Esophagus squamous epithelium (tissue), 5 donors: ENCODE measurements around the gene MRPL21. TPM values are rescaled to one million over a fixed set of nuclear protein-coding genes. Genes with fewer than 3 reads are reported as not detected.

Source experiments
- DNase-seq: peaks from one replicate; lab custom pipeline; 2025; lab: John Stamatoyannopoulos, UW
- H3K27ac ChIP-seq, 4 donors: fragments of 200-600 bp; sonication (generic); one replicate each; pipeline ENCODE4 v1.5.1; 2016 to 2019; ENCODE audit warnings: mild to moderate bottlenecking in 1 of 4
- H3K27me3 ChIP-seq, 4 donors: fragments of 200-600 bp; sonication (generic); 1 replicate in 3 of 4; 2 replicates in 1 of 4; pipeline versions ENCODE4 v1.5.1 to v1.6.0; 2017 to 2021; ENCODE audit warnings: antibody characterized with exemption in 1 of 4
- H3K36me3 ChIP-seq, 3 donors: fragments of 200-600 bp; sonication (generic); one replicate each; pipeline ENCODE4 v1.5.1; 2016 to 2019
- H3K4me1 ChIP-seq, 3 donors: fragments of 200-600 bp; sonication (generic); one replicate each; pipeline ENCODE4 v1.5.1; 2017 to 2019
- H3K4me3 ChIP-seq, 4 donors: fragments of 200-600 bp; sonication (generic); 1 replicate in 3 of 4; 2 replicates in 1 of 4; pipeline ENCODE4 v1.5.1; 2016 to 2019; ENCODE audit warnings: mild to moderate bottlenecking in 2 of 4, moderate library complexity in 1 of 4
- H3K9me3 ChIP-seq, 3 donors: fragments of 200-600 bp; sonication (generic); one replicate each; pipeline ENCODE4 v1.5.1; 2016 to 2019
- POLR2A ChIP-seq, 4 donors: fragments of 450-650 bp; IDR thresholded peaks; one replicate each; pipeline ENCODE4 v1.6.1; 2017; ENCODE audit warnings: antibody characterized with exemption in 4 of 4, mild to moderate bottlenecking in 4 of 4, moderate library complexity in 3 of 4
- WGBS, 2 donors: methylation state at CpG; one replicate each; pipeline ENCODE4 v1.1.5; 2018; 5-methylcytosine and 5-hydroxymethylcytosine counted together
- intact Hi-C: fragments of 100-400 bp; cut with DNase I; formaldehyde crosslinking; loops from one replicate; pipeline ENCODE4 v1.15.0; 2022
- total RNA-seq, 4 donors: library from RNA; depleted of rRNA; stranded (reverse); fragments of >200 nt; gene quantifications; one replicate each; pipeline ENCODE4 v1.1.0, GENCODE V29; 2016
- TF ChIP-seq, protein P1 (sequence below), 6 experiments: fragments of 450-650 bp in 4 of 6; fragments of 200-600 bp in 2 of 6; sonication (generic) in 2 of 6; IDR thresholded peaks; one replicate each; pipeline ENCODE4 v1.5.1; 2016 to 2019; ENCODE audit warnings: antibody characterized with exemption in 6 of 6, mild to moderate bottlenecking in 4 of 6, moderate library complexity in 4 of 6
- donor health status: DM: yes; HTN: yes; CAD: no.

MRPL21 gene
- total RNA-seq, 4 donors from 2014 or later = 39.7 to 81.5 (median 48.6) TPM

DNA sequence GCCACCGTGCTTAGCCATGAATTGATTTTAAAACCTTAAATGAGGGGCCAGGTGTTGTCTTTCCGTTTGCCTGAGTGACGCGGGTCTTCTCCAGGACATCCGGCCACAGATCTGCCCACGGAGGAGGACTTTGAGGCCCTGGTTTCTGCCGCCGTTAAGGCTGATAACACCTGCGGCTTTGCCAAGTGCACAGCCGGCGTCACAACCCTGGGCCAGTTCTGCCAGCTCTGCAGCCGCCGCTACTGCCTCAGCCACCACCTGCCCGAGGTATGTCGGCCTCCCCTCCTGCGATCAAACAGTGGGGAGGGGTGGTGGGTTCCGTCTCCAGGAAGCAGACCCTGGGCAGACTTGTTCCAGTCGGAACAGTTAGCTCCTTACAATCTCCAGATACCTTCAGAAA, 34.5 kb upstream of the MRPL21 start:
- TF ChIP-seq POLR2A (IDR thresholded peaks at IDR 0.05) = no peak
- TF ChIP-seq, protein P1, sequence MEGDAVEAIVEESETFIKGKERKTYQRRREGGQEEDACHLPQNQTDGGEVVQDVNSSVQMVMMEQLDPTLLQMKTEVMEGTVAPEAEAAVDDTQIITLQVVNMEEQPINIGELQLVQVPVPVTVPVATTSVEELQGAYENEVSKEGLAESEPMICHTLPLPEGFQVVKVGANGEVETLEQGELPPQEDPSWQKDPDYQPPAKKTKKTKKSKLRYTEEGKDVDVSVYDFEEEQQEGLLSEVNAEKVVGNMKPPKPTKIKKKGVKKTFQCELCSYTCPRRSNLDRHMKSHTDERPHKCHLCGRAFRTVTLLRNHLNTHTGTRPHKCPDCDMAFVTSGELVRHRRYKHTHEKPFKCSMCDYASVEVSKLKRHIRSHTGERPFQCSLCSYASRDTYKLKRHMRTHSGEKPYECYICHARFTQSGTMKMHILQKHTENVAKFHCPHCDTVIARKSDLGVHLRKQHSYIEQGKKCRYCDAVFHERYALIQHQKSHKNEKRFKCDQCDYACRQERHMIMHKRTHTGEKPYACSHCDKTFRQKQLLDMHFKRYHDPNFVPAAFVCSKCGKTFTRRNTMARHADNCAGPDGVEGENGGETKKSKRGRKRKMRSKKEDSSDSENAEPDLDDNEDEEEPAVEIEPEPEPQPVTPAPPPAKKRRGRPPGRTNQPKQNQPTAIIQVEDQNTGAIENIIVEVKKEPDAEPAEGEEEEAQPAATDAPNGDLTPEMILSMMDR (IDR thresholded peaks at IDR 0.05) = no peak
- H3K36me3 ChIP-seq = peaks cover 30 to 79% (median 39%) of the 10 kb centered on the region in 3 donors
- H3K27me3 ChIP-seq = no peaks in the 10 kb centered on the region
- WGBS, 2 donors = 95 to 97% methylated on average over 6 to 8 of the region's 18 CpGs
- no peaks in the 10 kb centered on the region for H3K4me1 ChIP-seq
- no peaks in the 10 kb centered on the region for H3K9me3 ChIP-seq
- no peak for DNase-seq
- no peak overlapping the region for H3K4me3 ChIP-seq
- no peak overlapping the region for H3K27ac ChIP-seq
- intact Hi-C loops = no loop called here

DNA sequence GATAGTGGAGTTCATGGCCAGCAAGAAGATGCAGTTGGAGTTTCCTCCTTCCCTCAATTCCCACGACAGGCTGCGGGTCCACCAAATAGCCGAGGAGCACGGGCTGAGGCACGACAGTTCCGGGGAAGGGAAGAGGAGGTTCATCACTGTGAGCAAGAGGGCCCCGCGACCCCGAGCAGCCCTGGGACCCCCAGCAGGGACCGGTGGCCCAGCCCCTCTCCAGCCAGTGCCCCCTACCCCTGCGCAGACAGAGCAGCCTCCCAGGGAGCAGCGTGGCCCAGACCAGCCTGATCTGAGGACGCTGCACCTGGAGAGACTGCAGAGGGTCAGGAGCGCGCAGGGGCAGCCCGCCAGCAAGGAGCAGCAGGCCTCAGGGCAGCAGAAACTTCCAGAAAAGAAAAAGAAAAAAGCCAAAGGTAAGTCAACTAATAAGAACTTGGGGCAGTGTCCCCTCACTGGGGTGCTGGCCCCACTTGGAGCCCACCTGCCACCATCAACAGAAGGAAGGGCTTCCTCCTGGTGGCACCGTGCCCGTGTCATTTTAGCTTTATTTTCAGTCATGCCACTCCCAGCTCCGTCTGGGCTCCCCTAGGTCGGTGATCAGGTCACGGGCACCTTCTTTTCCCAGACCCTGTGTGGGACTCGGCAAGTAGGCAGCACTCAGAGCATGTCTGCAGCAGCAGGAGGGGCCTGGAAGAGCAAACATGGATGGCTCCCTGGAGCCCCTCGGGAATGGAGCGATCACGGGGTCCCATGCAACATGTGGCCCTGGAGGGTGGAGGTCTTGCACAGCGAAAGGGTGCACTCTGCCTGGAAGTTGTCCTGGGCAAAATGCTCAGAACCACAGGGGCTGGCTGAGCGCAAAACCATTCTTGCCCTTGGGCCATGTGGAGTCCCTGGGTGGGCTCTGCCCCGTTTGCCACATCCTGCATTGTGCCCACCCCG, 33.3 kb upstream of the MRPL21 start:
- no peak for TF ChIP-seq POLR2A (IDR thresholded peaks at IDR 0.05)
- TF ChIP-seq, protein P1 (IDR thresholded peaks at IDR 0.05) = no peak
- Histone ChIP-seq H3K27ac (no peak overlapping the region), H3K4me3 (no peak overlapping the region), H3K36me3 (peaks cover 30 to 90% (median 39%) of the 10 kb centered on the region in 3 donors), H3K27me3 (no peaks in the 10 kb centered on the region), H3K4me1 (no peaks in the 10 kb centered on the region), H3K9me3 (no peaks in the 10 kb centered on the region)
- no peak for DNase-seq
- intact Hi-C loops = no loop called here
- WGBS, 2 donors = 84 to 89% methylated on average over 7 to 9 of the region's 29 CpGs

DNA sequence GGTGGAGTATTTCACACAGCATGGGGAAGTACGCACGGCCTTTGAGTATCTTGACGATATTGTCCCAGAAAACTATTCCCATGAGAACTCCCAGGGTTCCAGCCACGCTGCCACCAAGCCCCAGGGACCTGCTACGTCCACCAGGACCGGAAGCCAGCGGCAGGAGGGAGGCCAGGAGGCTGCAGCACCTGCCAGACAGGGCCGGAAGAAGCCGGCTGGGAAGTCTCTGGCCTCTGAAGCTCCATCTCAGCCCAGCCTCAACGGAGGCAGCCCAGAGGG, 32.7 kb upstream of the MRPL21 start:
- Histone ChIP-seq H3K36me3 (peaks cover 30 to 97% (median 41%) of the 10 kb centered on the region in 3 donors), H3K4me3 (no peak overlapping the region), H3K27me3 (no peaks in the 10 kb centered on the region), H3K4me1 (no peaks in the 10 kb centered on the region), H3K9me3 (no peaks in the 10 kb centered on the region), H3K27ac (no peak overlapping the region)
- no peak for DNase-seq
- 93 to 100% methylated on average over 3 to 10 of the region's 10 CpGs for WGBS, 2 donors
- intact Hi-C loops = no loop called here
- TF ChIP-seq, protein P1 (IDR thresholded peaks at IDR 0.05) = no peak
- TF ChIP-seq POLR2A (IDR thresholded peaks at IDR 0.05) = no peak

DNA sequence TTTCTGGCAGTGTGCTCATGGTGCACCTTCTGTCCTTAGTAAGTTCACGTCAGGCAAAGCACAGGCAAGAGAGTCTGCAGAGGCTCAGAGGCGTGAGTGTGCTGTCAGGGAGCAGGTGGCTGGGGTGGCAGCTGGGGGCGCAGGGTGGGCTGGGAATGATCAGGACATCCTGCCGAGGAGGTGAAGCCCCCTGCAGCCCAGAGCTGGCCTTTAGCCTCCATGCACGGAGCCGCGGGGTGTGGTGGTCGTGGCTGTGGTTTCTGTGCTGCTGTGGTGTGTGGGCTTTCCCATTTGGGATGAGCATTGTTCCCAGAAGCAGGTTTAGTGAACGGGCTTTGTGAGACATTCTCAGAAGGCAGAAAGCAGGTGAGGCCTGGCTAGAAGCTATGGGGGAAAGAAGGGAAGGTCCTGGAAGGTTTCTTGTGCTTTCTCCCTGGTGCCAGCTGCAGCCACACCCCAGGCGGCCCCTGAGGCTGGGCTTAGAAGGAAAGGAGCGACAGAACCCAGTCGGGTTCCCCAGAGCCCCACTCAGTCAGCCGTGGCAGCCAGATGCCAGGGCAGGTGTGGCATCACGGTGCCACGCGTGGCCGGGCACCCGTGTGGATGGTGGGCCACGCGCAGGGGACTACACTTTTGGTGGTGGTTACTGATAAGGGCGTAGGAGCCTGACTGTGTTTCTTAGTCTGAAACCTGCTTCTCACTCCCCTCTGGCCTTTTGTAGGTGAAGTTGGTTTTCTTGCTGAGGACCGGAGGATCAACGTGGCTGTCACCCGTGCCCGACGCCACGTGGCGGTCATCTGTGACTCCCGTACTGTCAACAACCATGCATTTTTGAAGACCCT, 32.1 kb upstream of the MRPL21 start:
- H3K36me3 ChIP-seq = peaks cover 32 to 100% (median 44%) of the 10 kb centered on the region in 3 donors
- no peak overlapping the region for H3K4me3 ChIP-seq
- DNase-seq = no peak
- no peak overlapping the region for H3K27ac ChIP-seq
- intact Hi-C loops = no loop called here
- WGBS, 2 donors = 93 to 96% methylated on average over 8 to 19 of the region's 29 CpGs
- no peaks in the 10 kb centered on the region for H3K9me3 ChIP-seq
- no peak for TF ChIP-seq POLR2A (IDR thresholded peaks at IDR 0.05)
- no peaks in the 10 kb centered on the region for H3K27me3 ChIP-seq
- H3K4me1 ChIP-seq = no peaks in the 10 kb centered on the region

DNA sequence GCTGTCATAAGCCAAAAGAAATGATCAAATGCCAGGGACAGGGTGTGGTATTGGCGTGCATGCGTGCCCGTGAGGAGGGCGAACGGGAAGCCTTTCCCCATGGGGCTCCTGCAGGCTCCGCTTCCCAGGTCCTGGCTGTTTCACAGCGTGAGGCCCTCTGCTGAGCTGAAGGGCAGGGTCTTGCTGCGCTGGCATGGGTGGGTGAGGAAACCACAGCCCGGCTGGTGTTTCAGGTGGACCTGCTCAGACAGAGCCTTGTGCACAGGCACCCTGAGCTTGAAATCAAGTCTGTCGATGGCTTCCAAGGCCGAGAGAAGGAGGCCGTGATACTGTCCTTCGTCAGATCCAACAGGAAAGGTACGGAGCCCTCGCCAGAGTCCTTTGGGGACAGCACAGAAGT, 31.4 kb upstream of the MRPL21 start:
- H3K36me3 ChIP-seq = peaks cover 39 to 100% (median 44%) of the 10 kb centered on the region in 3 donors
- TF ChIP-seq, protein P1 (IDR thresholded peaks at IDR 0.05) = no peak
- no peak for TF ChIP-seq POLR2A (IDR thresholded peaks at IDR 0.05)
- no peak for DNase-seq
- no peak overlapping the region for H3K27ac ChIP-seq
- intact Hi-C loops = no loop called here
- H3K4me3 ChIP-seq = no peak overlapping the region
- no peaks in the 10 kb centered on the region for H3K9me3 ChIP-seq
- 95% methylated on average over 13 of the region's 15 CpGs; no CpG with 5 or more reads in 1 of the 2 donors for WGBS, 2 donors
- H3K27me3 ChIP-seq = no peaks in the 10 kb centered on the region
- no peaks in the 10 kb centered on the region for H3K4me1 ChIP-seq
